Heart right ventricle (tissue), 16 donors: Measurements from ENCODE around the gene MCF2L2. TPM values are rescaled to one million over a fixed set of nuclear protein-coding genes. Genes with fewer than 3 reads are reported as not detected.

Experiments used
- ATAC-seq, 8 donors: fragments of 200-7000 bp; cut with Tn5 transposase; one replicate each; pipeline ENCODE4 v1.9.1; 2020; ENCODE audit warnings: mild to moderate bottlenecking in 8 of 8, moderate library complexity in 8 of 8, moderate number of reproducible peaks in 1 of 8
- DNase-seq, 2 donors: peaks; one replicate each; pipeline ENCODE4 v3.0.0-alpha.2; 2020
- H3K27ac ChIP-seq, 10 donors: fragments of 200-600 bp; sonication (generic) in 2 of 10; one replicate each; pipeline versions ENCODE4 v1.5.0 to v1.8.0; 2020 to 2022; ENCODE audit warnings: mild to moderate bottlenecking in 3 of 10
- H3K27me3 ChIP-seq, 7 donors: fragments of 200-600 bp; one replicate each; pipeline ENCODE4 v1.8.0; 2021 to 2022; ENCODE audit warnings: mild to moderate bottlenecking in 2 of 7
- H3K36me3 ChIP-seq, 9 donors: fragments of 200-600 bp; sonication (generic) in 1 of 9; one replicate each; pipeline versions ENCODE4 v1.5.0 to v1.8.0; 2020 to 2022; ENCODE audit warnings: mild to moderate bottlenecking in 2 of 9
- H3K4me1 ChIP-seq, 9 donors: fragments of 200-600 bp; sonication (generic) in 1 of 9; one replicate each; pipeline versions ENCODE4 v1.5.0 to v1.8.0; 2020 to 2022; ENCODE audit warnings: mild to moderate bottlenecking in 4 of 9
- H3K4me3 ChIP-seq, 10 donors: fragments of 200-600 bp; sonication (generic) in 2 of 10; one replicate each; pipeline versions ENCODE4 v1.5.0 to v1.8.0; 2020 to 2022; ENCODE audit warnings: mild to moderate bottlenecking in 7 of 10, moderate library complexity in 2 of 10
- H3K9me3 ChIP-seq, 11 donors: fragments of 200-600 bp in 10 of 11; sonication (generic) in 2 of 11; one replicate each; pipeline versions ENCODE4 v1.5.0 to v1.8.0; 2013 to 2022; ENCODE audit warnings: mild to moderate bottlenecking in 2 of 11, control low read depth in 1 of 11, moderate library complexity in 1 of 11
- CTCF ChIP-seq, 9 donors: fragments of 200-600 bp; sonication (generic) in 2 of 9; IDR thresholded peaks; one replicate each; pipeline versions ENCODE4 v1.5.0 to v1.8.0; 2021 to 2022; ENCODE audit warnings: antibody characterized with exemption in 9 of 9, mild to moderate bottlenecking in 5 of 9, moderate library complexity in 1 of 9
- WGBS, 2 donors: extraction: QIAGEN DNeasy Blood & Tissue Kit; methylation state at CpG; one replicate each; pipeline ENCODE4 v1.1.7; 2013; ENCODE audit warnings: inconsistent platforms in 1 of 2; 5-methylcytosine and 5-hydroxymethylcytosine counted together
- intact Hi-C, 10 donors: fragments of 100-400 bp; cut with DNase I; formaldehyde crosslinking; loops; one replicate each; pipeline versions ENCODE4 v1.11.1 to v1.14.2; 2022
- polyA plus RNA-seq, 2 donors: library from polyadenylated mRNA; stranded (reverse); fragments of 200-250 nt; gene quantifications; one replicate each; pipeline ENCODE4 v1.2.3, GENCODE V29; 2013
- total RNA-seq, 10 donors: library from RNA; stranded (reverse); fragmentation: NEBNext Ultra II Directional in 3 of 10; extraction: Animal tissue kit (Norgen Biotek cat#: 25700) in 3 of 10; gene quantifications; one replicate each; pipeline versions ENCODE4 v1.2.1 to v1.2.4, GENCODE V29; 2021 to 2023
- donor health status: Arrhythmogenic right ventricular cardiomyopathy.
- donor health status: ischemic (EF 13 %, LVEDD 7.1; RV severe dilation, severe dysfunction).
- donor health status: healthy with polysubstance abuse.
- donor health status: DM: no; HTN: yes; CAD: no.
- donor health status: DM: no; HTN: no; CAD: no.
- donor health status: ischemic (EF 25% LVEDD 6.9; RV normal size, moderate dysfunction).
- donor health status: ischemic (EF 25% LVEDD 5.7; RV mildly dilated, moderate dysfunction).
- donor health status: healthy.
- donor health status: DM: yes; HTN: yes; CAD: no.
- donor health status: Ischemic cardiomyopathy.
- donor health status: ischemic (EF 35%, LVEDD 5.7; RV mildly dilated, moderate dysfunction).
- donor health status: nonischemic (EF 11% LVEDD 7.7; RV severe dilation, severe dysfunction).
- donor health status: DM: yes; HTN: yes; CAD: no.
- donor health status: PGD.
- donor health status: ischemic (EF 29% LVEDD 5.4; RV normal size, mild dysfunction).
- donor health status: nonischemic (EF 23%, LVEDD 6.1; RV moderate dilation, normal function).

MCF2L2 gene
- total and polyA plus RNA-seq, 12 donors: 0.09 to 1.5 (median 0.40) TPM; not detected in 1

- intact Hi-C loops: no loop called here
- H3K9me3 ChIP-seq: no peaks in the 10 kb centered on the region
- no peaks in the 10 kb centered on the region for H3K27me3 ChIP-seq
- H3K27ac ChIP-seq: peak overlapping the region in 5 of 10 donors; percentile 68 to 83 (median 77)
- WGBS, 2 donors: 82 to 83% methylated on average over 3 of the region's 3 CpGs
- no peaks in the 10 kb centered on the region for H3K36me3 ChIP-seq
- DNase-seq (no peak), ATAC-seq (no peak)
- TF ChIP-seq CTCF (IDR thresholded peaks at IDR 0.05): no peak
- H3K4me1 ChIP-seq: peaks cover 0 to 33% (median 17%) of the 10 kb centered on the region in 9 donors
- H3K4me3 ChIP-seq: no peak overlapping the region
Measured at GRCh38 chr3:183284570-183284969, 143.8 kb downstream of the MCF2L2 start.

- no peak for DNase-seq
- Histone ChIP-seq H3K4me3 (no peak overlapping the region), H3K9me3 (no peaks in the 10 kb centered on the region), H3K27ac (no peak overlapping the region), H3K4me1 (peaks cover 0 to 33% (median 17%) of the 10 kb centered on the region in 9 donors), H3K36me3 (no peaks in the 10 kb centered on the region), H3K27me3 (no peaks in the 10 kb centered on the region)
- intact Hi-C loops: no loop called here
- 84 to 86% methylated on average over 2 of the region's 2 CpGs for WGBS, 2 donors
- ATAC-seq: no peak
- no peak for TF ChIP-seq CTCF (IDR thresholded peaks at IDR 0.05)
Measured at GRCh38 chr3:183283886-183284285, 144.5 kb downstream of the MCF2L2 start.

GRCh38 chr3:183281126-183281797 is 147.2 kb downstream of the MCF2L2 start:
- no peak overlapping the region for H3K27ac ChIP-seq
- no peak for TF ChIP-seq CTCF (IDR thresholded peaks at IDR 0.05)
- H3K36me3 ChIP-seq: no peaks in the 10 kb centered on the region
- no peaks in the 10 kb centered on the region for H3K27me3 ChIP-seq
- 81 to 85% methylated on average over 8 of the region's 8 CpGs for WGBS, 2 donors
- intact Hi-C loops: no loop called here
- ATAC-seq (no peak), DNase-seq (no peak)
- peaks cover 0 to 23% (median 15%) of the 10 kb centered on the region in 9 donors for H3K4me1 ChIP-seq
- H3K4me3 ChIP-seq: no peak overlapping the region
- no peaks in the 10 kb centered on the region for H3K9me3 ChIP-seq

GRCh38 chr3:183279371-183279770 is 149.0 kb downstream of the MCF2L2 start:
- Histone ChIP-seq H3K4me3 (no peak overlapping the region), H3K36me3 (no peaks in the 10 kb centered on the region), H3K27ac (no peak overlapping the region), H3K9me3 (no peaks in the 10 kb centered on the region), H3K27me3 (no peaks in the 10 kb centered on the region), H3K4me1 (peaks cover 0 to 20% (median 5%) of the 10 kb centered on the region in 9 donors)
- DNase-seq (no peak), ATAC-seq (no peak)
- 89 to 91% methylated on average over 3 of the region's 3 CpGs for WGBS, 2 donors
- no peak for TF ChIP-seq CTCF (IDR thresholded peaks at IDR 0.05)
- intact Hi-C loops: no loop called here
